ENCODE measurements around the gene HES2. TPM values are rescaled to one million over a fixed set of nuclear protein-coding genes. Genes with fewer than 3 reads are reported as not detected.
A peak's percentile ranks its signal among the peaks of the same experiment; 100 is the strongest.

HES2 gene
- total RNA-seq, 1 donor from 2014 or later, result 6.4 TPM

GRCh38 chr1:6427441-6428390 is 8.0 kb upstream of the HES2 start:
- peaks cover 24% of the 10 kb centered on the region for H3K4me1 ChIP-seq
- H3K4me3 ChIP-seq, result no peak overlapping the region
- no peak for TF ChIP-seq CTCF (IDR thresholded peaks at IDR 0.05)
- DNase-seq (no peak), ATAC-seq (no peak)
- intact Hi-C loops (cut with DNase I), result no loop called here
- H3K36me3 ChIP-seq, result no peaks in the 10 kb centered on the region
- H3K27ac ChIP-seq, result no peak overlapping the region
- no peaks in the 10 kb centered on the region for H3K9me3 ChIP-seq
- peaks cover 77% of the 10 kb centered on the region for H3K27me3 ChIP-seq (ENCODE audit: low read depth)

GRCh38 chr1:6426972-6427350 is 7.2 kb upstream of the HES2 start:
- DNase-seq, result no peak
- no peak for ATAC-seq
- Histone ChIP-seq H3K27ac (no peak overlapping the region), H3K27me3 (ENCODE audit: low read depth) (peaks cover 83% of the 10 kb centered on the region), H3K4me3 (no peak overlapping the region), H3K36me3 (no peaks in the 10 kb centered on the region), H3K9me3 (no peaks in the 10 kb centered on the region), H3K4me1 (peaks cover 24% of the 10 kb centered on the region)
- intact Hi-C loops (cut with DNase I), result no loop called here
- TF ChIP-seq CTCF (IDR thresholded peaks at IDR 0.05), result no peak

- DNase-seq (no peak), ATAC-seq (no peak)
- no peak overlapping the region for H3K4me3 ChIP-seq
- no peak overlapping the region for H3K27ac ChIP-seq
- no peaks in the 10 kb centered on the region for H3K9me3 ChIP-seq
- H3K4me1 ChIP-seq, result peaks cover 24% of the 10 kb centered on the region
- intact Hi-C loops (cut with DNase I), result no loop called here
- peaks cover 88% of the 10 kb centered on the region for H3K27me3 ChIP-seq (ENCODE audit: low read depth)
- H3K36me3 ChIP-seq, result no peaks in the 10 kb centered on the region
- TF ChIP-seq CTCF (IDR thresholded peaks at IDR 0.05), result no peak
Observed at GRCh38 chr1:6426277-6426971, 6.7 kb upstream of the HES2 start.

GRCh38 chr1:6425658-6426057 is 5.9 kb upstream of the HES2 start:
- no peak for ATAC-seq
- Histone ChIP-seq H3K27ac (no peak overlapping the region), H3K36me3 (no peaks in the 10 kb centered on the region), H3K4me1 (peaks cover 27% of the 10 kb centered on the region), H3K27me3 (ENCODE audit: low read depth) (peaks cover 92% of the 10 kb centered on the region), H3K9me3 (no peaks in the 10 kb centered on the region), H3K4me3 (no peak overlapping the region)
- intact Hi-C loops (cut with DNase I), result no loop called here
- DNase-seq, result no peak
- TF ChIP-seq CTCF (IDR thresholded peaks at IDR 0.05), result no peak

GRCh38 chr1:6424619-6425593 is 5.2 kb upstream of the HES2 start, which contains the start of gene ESPN:
TSS of gene ESPN (plus strand) at chr1:6424776. CDS start at chr1:6424956, 180 bp downstream.
- Histone ChIP-seq H3K36me3 (no peaks in the 10 kb centered on the region), H3K4me1 (peaks cover 34% of the 10 kb centered on the region), H3K4me3 (peak within 1 kb of the TSS; percentile 32), H3K9me3 (no peaks in the 10 kb centered on the region), H3K27me3 (ENCODE audit: low read depth) (peaks cover 93% of the 10 kb centered on the region), H3K27ac (no peak within 1 kb of the TSS)
- ATAC-seq, result peak; percentile 47 to 63
- DNase-seq, result no peak
- TF ChIP-seq CTCF (IDR thresholded peaks at IDR 0.05), result no peak
- intact Hi-C loops (cut with DNase I), result no loop called here
